Measurements from ENCODE around the gene IRGC. TPM values are rescaled to one million over a fixed set of nuclear protein-coding genes. Genes with fewer than 3 reads are reported as not detected.

Gene IRGC
- total RNA-seq, 2 donors from 2014 or later: not detected

DNA sequence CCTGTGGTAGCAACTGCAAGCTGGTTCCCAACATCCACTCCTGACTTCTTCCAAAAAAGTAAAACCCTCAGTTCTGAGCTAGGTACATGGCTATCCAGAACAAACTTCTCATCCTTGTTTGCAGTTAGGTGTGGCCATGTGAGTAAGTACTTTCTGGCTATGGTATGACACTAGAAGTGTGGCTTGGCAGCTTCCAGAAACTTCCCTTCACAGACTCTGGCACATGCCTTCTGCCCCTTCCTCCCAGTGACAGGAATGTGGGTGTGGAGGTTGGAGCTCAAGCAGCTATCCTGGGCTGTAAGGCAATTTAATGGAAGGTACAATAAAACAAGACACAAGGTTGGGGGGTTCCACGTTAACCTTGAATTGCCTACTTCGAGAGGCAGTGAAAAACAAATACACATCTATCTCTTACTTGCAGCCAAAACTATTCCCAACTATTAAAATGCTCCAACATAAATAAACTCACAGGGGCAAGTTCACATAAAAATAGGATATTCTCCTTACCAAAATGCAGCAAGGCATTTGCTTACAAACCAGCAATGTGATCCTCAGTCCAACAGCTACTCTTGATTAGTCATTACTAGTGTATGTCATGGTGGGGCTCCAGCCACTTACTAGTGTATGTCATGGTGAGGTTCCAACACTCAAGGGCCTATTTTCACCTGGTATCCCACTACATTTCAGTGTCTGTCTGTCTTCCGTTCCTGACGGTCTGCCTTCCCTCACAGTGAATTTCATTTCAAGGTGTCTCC lies 35.8 kb downstream of the IRGC start:
- H3K27ac ChIP-seq: no peak overlapping the region
- DNase-seq (ENCODE audit: low spot score): no peak
- no peak overlapping the region for H3K4me3 ChIP-seq
- peaks cover 41% of the 10 kb centered on the region for H3K36me3 ChIP-seq
- H3K4me1 ChIP-seq: peaks cover 0 to 31% of the 10 kb centered on the region in 2 donors
- no peaks in the 10 kb centered on the region for H3K27me3 ChIP-seq
- TF ChIP-seq, protein P1, sequence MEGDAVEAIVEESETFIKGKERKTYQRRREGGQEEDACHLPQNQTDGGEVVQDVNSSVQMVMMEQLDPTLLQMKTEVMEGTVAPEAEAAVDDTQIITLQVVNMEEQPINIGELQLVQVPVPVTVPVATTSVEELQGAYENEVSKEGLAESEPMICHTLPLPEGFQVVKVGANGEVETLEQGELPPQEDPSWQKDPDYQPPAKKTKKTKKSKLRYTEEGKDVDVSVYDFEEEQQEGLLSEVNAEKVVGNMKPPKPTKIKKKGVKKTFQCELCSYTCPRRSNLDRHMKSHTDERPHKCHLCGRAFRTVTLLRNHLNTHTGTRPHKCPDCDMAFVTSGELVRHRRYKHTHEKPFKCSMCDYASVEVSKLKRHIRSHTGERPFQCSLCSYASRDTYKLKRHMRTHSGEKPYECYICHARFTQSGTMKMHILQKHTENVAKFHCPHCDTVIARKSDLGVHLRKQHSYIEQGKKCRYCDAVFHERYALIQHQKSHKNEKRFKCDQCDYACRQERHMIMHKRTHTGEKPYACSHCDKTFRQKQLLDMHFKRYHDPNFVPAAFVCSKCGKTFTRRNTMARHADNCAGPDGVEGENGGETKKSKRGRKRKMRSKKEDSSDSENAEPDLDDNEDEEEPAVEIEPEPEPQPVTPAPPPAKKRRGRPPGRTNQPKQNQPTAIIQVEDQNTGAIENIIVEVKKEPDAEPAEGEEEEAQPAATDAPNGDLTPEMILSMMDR (IDR thresholded peaks at IDR 0.05): no peak
- H3K9me3 ChIP-seq: no peaks in the 10 kb centered on the region

DNA sequence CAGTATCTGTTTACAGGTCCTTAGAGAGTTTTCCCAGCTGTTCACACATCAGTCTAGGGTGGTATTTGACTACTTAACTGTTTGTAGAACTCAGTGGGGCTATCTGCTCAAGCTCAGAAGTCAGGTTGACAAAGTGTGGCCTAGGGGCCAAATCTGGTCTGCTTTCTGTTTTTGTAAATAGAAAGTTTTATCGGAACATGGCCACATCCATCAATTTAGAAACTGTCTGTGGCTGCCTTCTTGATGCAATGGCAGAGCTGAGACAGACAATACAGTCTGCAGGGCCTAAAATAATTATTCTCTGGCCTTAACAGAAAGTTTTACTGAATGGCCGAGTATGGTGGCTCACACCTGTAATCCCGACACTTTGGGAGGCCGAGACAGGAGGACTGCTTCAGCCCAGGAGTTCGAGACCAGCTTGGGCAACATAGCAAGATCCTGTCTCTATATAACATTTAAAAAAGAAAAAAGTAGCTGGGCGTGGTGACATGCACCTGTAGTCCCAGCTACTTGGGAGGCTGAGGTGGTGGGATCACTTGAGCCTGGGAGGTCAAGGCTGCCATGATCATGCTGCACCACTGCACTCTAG lies 36.5 kb downstream of the IRGC start:
- H3K27me3 ChIP-seq: no peaks in the 10 kb centered on the region
- H3K36me3 ChIP-seq: peaks cover 34% of the 10 kb centered on the region
- peaks cover 0 to 31% of the 10 kb centered on the region in 2 donors for H3K4me1 ChIP-seq
- no peaks in the 10 kb centered on the region for H3K9me3 ChIP-seq
- no peak overlapping the region for H3K4me3 ChIP-seq
- DNase-seq (ENCODE audit: low spot score): no peak
- peak overlapping the region; percentile 11 to 17 for H3K27ac ChIP-seq
- TF ChIP-seq, protein P1 (IDR thresholded peaks at IDR 0.05): no peak

DNA sequence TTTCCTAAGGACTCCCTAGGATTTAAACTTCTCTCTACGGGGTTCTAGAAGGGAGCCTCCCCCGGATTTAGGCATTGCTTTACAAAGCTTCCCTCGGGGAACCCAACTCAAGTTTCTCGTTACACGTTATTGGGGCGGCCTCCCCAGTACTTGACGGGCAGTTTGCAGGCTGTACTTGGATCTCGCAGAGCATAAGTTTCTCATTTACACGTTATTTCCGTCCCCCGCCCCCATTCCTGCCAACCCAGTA lies 38.3 kb downstream of the IRGC start:
- TF ChIP-seq, protein P1 (IDR thresholded peaks at IDR 0.05): no peak
- Histone ChIP-seq H3K4me3 (peak overlapping the region; percentile 63 to 75), H3K4me1 (peaks cover 0 to 31% of the 10 kb centered on the region in 2 donors), H3K27me3 (no peaks in the 10 kb centered on the region), H3K36me3 (peaks cover 16% of the 10 kb centered on the region), H3K9me3 (no peaks in the 10 kb centered on the region), H3K27ac (peak overlapping the region; percentile 99)
- no peak for DNase-seq (ENCODE audit: low spot score)

DNA sequence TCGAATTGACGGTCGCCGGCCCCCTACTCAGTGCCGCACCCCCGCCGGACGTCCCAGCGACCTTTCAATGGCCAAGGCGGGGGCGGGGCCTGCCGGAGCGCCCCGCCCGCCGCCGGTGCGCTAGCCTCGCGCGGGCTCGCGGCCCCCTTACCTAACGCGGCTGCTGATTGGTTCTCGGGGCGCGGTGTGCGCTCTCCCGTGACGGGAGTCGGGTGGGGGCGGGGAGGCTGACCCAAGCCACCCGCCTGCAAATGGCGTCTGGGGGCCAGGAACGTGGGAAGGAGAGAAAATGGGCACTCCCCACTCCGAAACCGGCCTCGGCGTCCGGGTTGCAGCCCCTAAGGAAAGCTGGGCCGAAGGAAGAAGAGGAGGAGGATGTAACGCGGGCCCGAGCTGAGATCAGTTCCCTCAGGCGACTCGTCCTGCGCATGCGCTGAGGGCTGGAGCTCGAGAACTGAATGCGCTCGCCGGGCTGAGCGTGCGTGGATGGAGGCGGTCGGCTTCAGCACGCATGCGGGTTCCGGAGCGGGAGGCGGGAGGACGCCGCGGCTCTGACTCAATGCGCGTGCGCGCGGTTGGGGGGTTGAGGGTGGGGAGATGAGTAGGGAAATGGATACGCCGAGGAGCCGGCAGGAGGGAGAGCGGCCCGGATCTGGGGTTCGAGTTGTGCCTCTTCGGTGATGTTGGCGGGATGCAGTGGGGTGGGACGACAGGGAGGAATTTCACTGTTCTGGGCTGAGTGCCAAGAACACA lies 38.8 kb downstream of the IRGC start, which contains the start of gene SMG9:
SMG9 (minus strand) TSS at position 460 of the 753 bp plus-strand sequence. CDS start 4,221 bp downstream, outside the sequence.
- DNase-seq (ENCODE audit: low spot score): peak; percentile 97
- Histone ChIP-seq H3K36me3 (peaks cover 11% of the 10 kb centered on the region), H3K4me3 (peak within 1 kb of the TSS; percentile 63 to 75), H3K4me1 (peaks cover 0 to 31% of the 10 kb centered on the region in 2 donors), H3K27me3 (no peaks in the 10 kb centered on the region), H3K9me3 (no peaks in the 10 kb centered on the region), H3K27ac (peak within 1 kb of the TSS; percentile 99)
- TF ChIP-seq, protein P1 (IDR thresholded peaks at IDR 0.05): no peak

DNA sequence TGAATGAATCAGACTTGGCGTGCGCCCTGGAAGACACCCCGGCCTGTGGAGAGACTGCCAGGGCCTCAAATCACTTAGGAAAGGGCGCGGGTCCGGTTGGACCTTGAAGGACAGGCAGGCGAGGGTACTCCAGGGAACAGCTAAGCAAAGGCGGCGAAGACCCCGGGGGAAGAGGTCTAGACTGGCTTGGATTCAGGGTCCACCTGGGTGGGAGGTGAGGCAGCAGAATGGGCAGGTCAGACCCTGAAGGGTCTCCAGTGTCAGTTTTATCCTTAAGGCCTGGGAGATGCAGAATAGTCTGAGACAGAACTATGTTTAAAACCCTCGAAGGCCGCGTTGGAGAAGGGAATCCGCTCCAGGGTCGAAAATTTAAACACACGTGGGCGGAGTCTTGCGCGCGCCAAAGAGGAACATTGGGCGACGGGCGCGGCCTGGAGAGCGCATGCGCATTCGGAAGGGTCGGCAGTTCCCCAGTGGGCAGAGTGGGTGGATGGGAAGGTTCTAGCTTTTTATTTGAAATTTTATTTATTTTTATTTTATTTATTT lies 39.5 kb downstream of the IRGC start:
- TF ChIP-seq, protein P1 (IDR thresholded peaks at IDR 0.05): no peak

More for the DNA sequence above, 39.5 kb downstream of the IRGC start:
- H3K9me3 ChIP-seq: no peaks in the 10 kb centered on the region
- H3K4me3 ChIP-seq: peak overlapping the region; percentile 63 to 75
- H3K27ac ChIP-seq: peak overlapping the region; percentile 99
- no peaks in the 10 kb centered on the region for H3K27me3 ChIP-seq
- H3K4me1 ChIP-seq: peaks cover 0 to 31% of the 10 kb centered on the region in 2 donors
- peaks cover 4% of the 10 kb centered on the region for H3K36me3 ChIP-seq
- peak; percentile 79 for DNase-seq (ENCODE audit: low spot score)
